Vagina (tissue), 2 donors: ENCODE measurements around the gene BLMH. TPM values are rescaled to one million over a fixed set of nuclear protein-coding genes. Genes with fewer than 3 reads are reported as not detected.

ENCODE experiments used
- DNase-seq, 2 donors: peaks; one replicate each; pipeline ENCODE4 v3.0.0-alpha.2; 2017; ENCODE audit errors: extremely low spot score in 2 of 2
- H3K27ac ChIP-seq: fragments of 200-600 bp; sonication (generic); one replicate; pipeline ENCODE4 v1.5.1; 2019
- H3K27me3 ChIP-seq: fragments of 200-600 bp; sonication (generic); one replicate; pipeline ENCODE4 v1.5.1; 2019
- H3K36me3 ChIP-seq, 2 donors: fragments of 200-600 bp; sonication (generic); one replicate each; pipeline ENCODE4 v1.5.1; 2017 to 2019
- H3K4me1 ChIP-seq: fragments of 200-600 bp; sonication (generic); one replicate; pipeline ENCODE4 v1.5.1; 2019
- H3K4me3 ChIP-seq, 2 donors: fragments of 200-600 bp; sonication (generic); 1 replicate in 1 of 2; 2 replicates in 1 of 2; pipeline ENCODE4 v1.5.1; 2016 to 2019
- H3K9me3 ChIP-seq: fragments of 200-600 bp; sonication (generic); one replicate; pipeline ENCODE4 v1.5.1; 2019
- POLR2A ChIP-seq, 2 donors: fragments of 450-650 bp; IDR thresholded peaks; one replicate each; pipeline ENCODE4 v1.6.1; 2017; ENCODE audit warnings: antibody characterized with exemption in 2 of 2, mild to moderate bottlenecking in 2 of 2, moderate library complexity in 2 of 2
- POLR2AphosphoS5 ChIP-seq, 2 donors: sonication (generic); formaldehyde crosslinking; IDR thresholded peaks; one replicate each; pipeline ENCODE4 v1.9.0; 2017; ENCODE audit warnings: antibody characterized with exemption in 2 of 2, mild to moderate bottlenecking in 2 of 2, low read depth in 1 of 2; ENCODE audit not compliant: insufficient read depth in 1 of 2
- intact Hi-C: fragments of 100-400 bp; cut with DNase I; formaldehyde crosslinking; loops from one replicate; pipeline ENCODE4 v1.15.1; 2023
- total RNA-seq: library from RNA; depleted of rRNA; stranded (reverse); fragments of >200 nt; gene quantifications from one replicate; pipeline ENCODE4 v1.2.3, GENCODE V29; 2016
- TF ChIP-seq, protein P1 (sequence below), 3 experiments: fragments of 450-650 bp in 2 of 3; fragments of 200-600 bp in 1 of 3; sonication (generic) in 1 of 3; IDR thresholded peaks; one replicate each; pipeline ENCODE4 v1.5.1; 2017 to 2019; ENCODE audit warnings: antibody characterized with exemption in 3 of 3, mild to moderate bottlenecking in 2 of 3, moderate library complexity in 2 of 3

BLMH gene
- total RNA-seq, 1 donor from 2014 or later = 44.2 TPM

DNA sequence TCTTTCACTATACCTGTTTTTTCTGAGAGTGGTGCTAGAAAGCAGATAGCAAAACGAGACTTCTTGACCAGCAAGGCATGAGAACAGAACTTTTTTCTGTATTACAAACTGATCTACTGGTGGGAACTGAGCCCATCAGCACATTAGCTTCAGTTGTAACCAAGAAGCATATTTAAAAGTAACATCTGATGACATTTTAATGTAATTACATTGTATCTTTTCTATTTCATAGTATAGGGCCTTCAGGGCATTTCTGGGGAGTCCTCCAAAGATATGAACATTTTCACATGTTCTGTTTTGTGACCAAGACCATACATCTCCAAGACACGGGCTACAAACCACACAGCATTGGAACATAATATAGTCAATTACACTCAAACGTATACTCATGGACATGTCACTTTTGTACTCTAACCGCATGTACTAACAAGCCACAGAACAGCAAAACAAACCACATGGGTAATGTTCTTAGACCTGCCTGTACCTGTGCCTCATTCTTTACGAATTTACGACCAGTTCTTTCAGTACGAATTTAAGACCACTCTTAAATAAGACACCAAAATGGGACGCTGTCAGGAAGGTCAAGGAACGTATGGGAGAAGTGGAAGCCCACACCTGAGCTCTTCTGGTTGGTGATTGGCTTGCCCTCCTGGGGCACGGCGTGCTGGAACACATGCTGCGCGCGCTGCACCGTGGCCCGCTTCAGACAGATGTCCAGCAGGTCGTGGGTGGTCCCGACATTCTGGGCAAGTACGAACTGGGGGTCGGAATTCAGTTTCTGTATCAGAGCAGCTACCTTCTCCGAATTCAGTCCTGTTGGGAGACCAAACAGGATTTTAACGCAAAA lies 825 bp downstream of the BLMH start:
- peak overlapping the region; percentile 89 for H3K27ac ChIP-seq
- intact Hi-C loops = no loop called here
- peaks cover 23% of the 10 kb centered on the region for H3K4me1 ChIP-seq
- no peak for DNase-seq
- H3K9me3 ChIP-seq = no peaks in the 10 kb centered on the region
- no peaks in the 10 kb centered on the region for H3K27me3 ChIP-seq
- H3K4me3 ChIP-seq = peak overlapping the region; percentile 61 to 85
- H3K36me3 ChIP-seq = peaks cover 0 to 22% of the 10 kb centered on the region in 2 donors
- TF ChIP-seq, protein P1, sequence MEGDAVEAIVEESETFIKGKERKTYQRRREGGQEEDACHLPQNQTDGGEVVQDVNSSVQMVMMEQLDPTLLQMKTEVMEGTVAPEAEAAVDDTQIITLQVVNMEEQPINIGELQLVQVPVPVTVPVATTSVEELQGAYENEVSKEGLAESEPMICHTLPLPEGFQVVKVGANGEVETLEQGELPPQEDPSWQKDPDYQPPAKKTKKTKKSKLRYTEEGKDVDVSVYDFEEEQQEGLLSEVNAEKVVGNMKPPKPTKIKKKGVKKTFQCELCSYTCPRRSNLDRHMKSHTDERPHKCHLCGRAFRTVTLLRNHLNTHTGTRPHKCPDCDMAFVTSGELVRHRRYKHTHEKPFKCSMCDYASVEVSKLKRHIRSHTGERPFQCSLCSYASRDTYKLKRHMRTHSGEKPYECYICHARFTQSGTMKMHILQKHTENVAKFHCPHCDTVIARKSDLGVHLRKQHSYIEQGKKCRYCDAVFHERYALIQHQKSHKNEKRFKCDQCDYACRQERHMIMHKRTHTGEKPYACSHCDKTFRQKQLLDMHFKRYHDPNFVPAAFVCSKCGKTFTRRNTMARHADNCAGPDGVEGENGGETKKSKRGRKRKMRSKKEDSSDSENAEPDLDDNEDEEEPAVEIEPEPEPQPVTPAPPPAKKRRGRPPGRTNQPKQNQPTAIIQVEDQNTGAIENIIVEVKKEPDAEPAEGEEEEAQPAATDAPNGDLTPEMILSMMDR (IDR thresholded peaks at IDR 0.05) = no peak
- TF ChIP-seq POLR2AphosphoS5 (IDR thresholded peaks at IDR 0.05; ENCODE audit: insufficient read depth in 1 of 2, low read depth in 1 of 2) (no peak), POLR2A (IDR thresholded peaks at IDR 0.05) (no peak)

DNA sequence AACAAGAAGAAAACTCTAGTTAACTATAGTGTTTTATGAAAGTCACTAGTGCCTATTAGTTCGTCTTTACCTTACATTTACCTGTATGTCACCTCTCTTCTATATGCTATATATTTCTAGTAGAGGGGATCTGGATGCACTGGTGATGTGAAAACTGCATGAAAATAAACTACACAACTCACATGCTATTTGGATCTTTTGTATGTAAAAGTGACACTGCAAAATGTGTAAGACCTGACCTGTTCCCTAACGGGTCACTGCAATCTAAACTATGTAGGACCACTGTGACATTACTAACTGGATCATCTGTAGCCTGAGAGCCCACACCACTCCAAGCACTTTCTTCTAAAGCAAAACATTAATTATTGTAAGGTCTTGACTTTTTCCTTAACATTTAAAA lies 1.7 kb downstream of the BLMH start:
- TF ChIP-seq POLR2A (IDR thresholded peaks at IDR 0.05) (no peak), POLR2AphosphoS5 (IDR thresholded peaks at IDR 0.05; ENCODE audit: insufficient read depth in 1 of 2, low read depth in 1 of 2) (no peak)
- TF ChIP-seq, protein P1 (IDR thresholded peaks at IDR 0.05) = no peak
- DNase-seq = no peak
- H3K4me1 ChIP-seq = peaks cover 23% of the 10 kb centered on the region
- peak overlapping the region in 1 of 2 donors; percentile 61 for H3K4me3 ChIP-seq
- intact Hi-C loops = no loop called here
- H3K27ac ChIP-seq = no peak overlapping the region
- H3K9me3 ChIP-seq = no peaks in the 10 kb centered on the region
- H3K27me3 ChIP-seq = no peaks in the 10 kb centered on the region
- H3K36me3 ChIP-seq = peaks cover 0 to 30% of the 10 kb centered on the region in 2 donors

DNA sequence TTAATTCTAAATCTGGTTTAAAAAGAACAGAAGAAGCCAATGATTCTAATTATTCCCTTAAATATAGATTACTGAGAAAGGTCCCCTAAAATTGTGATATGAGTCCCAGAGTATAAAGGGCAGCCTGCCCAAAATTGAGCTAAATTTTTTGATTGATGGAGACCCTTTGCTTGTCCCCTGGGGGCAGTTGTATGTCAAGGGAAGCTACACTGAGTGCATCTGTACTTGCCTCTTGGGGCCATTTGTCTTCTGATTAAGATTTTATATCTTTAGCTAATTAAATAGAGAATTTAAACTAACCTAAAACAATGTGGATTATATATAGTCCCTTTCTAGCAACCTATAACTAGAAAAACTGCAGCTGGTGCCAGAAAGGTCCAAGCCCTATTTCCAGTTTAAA lies 12.6 kb downstream of the BLMH start:
- Histone ChIP-seq H3K4me1 (no peaks in the 10 kb centered on the region), H3K36me3 (peaks cover 0 to 42% of the 10 kb centered on the region in 2 donors), H3K9me3 (no peaks in the 10 kb centered on the region), H3K27me3 (no peaks in the 10 kb centered on the region), H3K4me3 (no peak overlapping the region), H3K27ac (no peak overlapping the region)
- intact Hi-C loops = no loop called here
- TF ChIP-seq POLR2AphosphoS5 (IDR thresholded peaks at IDR 0.05; ENCODE audit: insufficient read depth in 1 of 2, low read depth in 1 of 2) = no peak
- TF ChIP-seq, protein P1 (IDR thresholded peaks at IDR 0.05) = no peak
- no peak for TF ChIP-seq POLR2A (IDR thresholded peaks at IDR 0.05)
- DNase-seq = no peak

DNA sequence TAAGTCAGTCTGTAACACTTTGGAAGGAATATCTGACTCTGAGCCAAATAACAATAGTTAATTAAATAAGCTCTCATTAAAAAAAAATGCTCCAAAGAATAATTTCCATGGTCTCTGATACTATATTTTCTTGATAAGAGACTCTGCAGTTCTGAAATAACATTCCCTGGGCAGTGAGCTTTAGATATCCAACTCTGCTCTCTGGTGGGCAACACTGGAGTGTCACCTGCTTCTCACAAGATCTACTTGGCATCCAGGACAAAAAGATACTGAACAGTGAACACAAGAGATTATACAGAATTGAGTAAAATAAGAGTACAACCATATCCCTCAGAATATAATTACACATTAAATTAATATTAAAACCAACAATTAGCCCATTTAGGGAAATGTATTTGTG lies 13.7 kb downstream of the BLMH start:
- H3K4me1 ChIP-seq = no peaks in the 10 kb centered on the region
- DNase-seq = no peak
- intact Hi-C loops = no loop called here
- no peak overlapping the region for H3K27ac ChIP-seq
- H3K4me3 ChIP-seq = no peak overlapping the region
- no peaks in the 10 kb centered on the region for H3K27me3 ChIP-seq
- TF ChIP-seq POLR2A (IDR thresholded peaks at IDR 0.05) = no peak
- TF ChIP-seq, protein P1 (IDR thresholded peaks at IDR 0.05) = peak in 1 of 3 experiments; percentile 16
- no peaks in the 10 kb centered on the region for H3K9me3 ChIP-seq
- peaks cover 0 to 45% of the 10 kb centered on the region in 2 donors for H3K36me3 ChIP-seq

DNA sequence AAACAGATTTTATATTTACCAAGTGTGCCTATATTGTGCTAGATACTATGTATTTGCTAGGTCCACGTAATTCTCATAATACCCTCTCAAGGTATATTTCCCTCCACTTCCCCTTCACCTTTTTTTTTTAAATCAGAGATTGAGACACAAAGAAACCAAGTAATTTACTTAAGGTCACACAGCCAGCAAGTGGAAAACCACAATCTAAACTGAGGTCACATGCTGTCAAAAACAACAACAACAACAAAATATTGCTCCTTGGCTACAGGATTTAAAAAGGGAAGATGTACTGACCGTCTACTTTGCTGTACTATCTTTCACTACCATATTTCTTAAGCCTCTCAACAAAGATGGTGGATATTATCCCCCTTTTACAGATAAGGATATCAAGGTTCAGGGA lies 15.8 kb downstream of the BLMH start:
- Histone ChIP-seq H3K36me3 (peaks cover 0 to 55% of the 10 kb centered on the region in 2 donors), H3K27me3 (no peaks in the 10 kb centered on the region), H3K4me1 (no peaks in the 10 kb centered on the region), H3K27ac (no peak overlapping the region), H3K9me3 (no peaks in the 10 kb centered on the region), H3K4me3 (no peak overlapping the region)
- DNase-seq = no peak
- TF ChIP-seq POLR2AphosphoS5 (IDR thresholded peaks at IDR 0.05; ENCODE audit: insufficient read depth in 1 of 2, low read depth in 1 of 2) = no peak
- intact Hi-C loops = no loop called here
